Raji (cell line): ENCODE data around the gene S1PR3.

Experiments
- POLR2A ChIP-seq: IDR thresholded peaks from 2 replicates; pipeline ENCODE4 v1.6.1; 2011; ENCODE audit warnings: low read depth, low read length, control low read depth; ENCODE audit not compliant: insufficient read depth

The S1PR3 gene

DNA sequence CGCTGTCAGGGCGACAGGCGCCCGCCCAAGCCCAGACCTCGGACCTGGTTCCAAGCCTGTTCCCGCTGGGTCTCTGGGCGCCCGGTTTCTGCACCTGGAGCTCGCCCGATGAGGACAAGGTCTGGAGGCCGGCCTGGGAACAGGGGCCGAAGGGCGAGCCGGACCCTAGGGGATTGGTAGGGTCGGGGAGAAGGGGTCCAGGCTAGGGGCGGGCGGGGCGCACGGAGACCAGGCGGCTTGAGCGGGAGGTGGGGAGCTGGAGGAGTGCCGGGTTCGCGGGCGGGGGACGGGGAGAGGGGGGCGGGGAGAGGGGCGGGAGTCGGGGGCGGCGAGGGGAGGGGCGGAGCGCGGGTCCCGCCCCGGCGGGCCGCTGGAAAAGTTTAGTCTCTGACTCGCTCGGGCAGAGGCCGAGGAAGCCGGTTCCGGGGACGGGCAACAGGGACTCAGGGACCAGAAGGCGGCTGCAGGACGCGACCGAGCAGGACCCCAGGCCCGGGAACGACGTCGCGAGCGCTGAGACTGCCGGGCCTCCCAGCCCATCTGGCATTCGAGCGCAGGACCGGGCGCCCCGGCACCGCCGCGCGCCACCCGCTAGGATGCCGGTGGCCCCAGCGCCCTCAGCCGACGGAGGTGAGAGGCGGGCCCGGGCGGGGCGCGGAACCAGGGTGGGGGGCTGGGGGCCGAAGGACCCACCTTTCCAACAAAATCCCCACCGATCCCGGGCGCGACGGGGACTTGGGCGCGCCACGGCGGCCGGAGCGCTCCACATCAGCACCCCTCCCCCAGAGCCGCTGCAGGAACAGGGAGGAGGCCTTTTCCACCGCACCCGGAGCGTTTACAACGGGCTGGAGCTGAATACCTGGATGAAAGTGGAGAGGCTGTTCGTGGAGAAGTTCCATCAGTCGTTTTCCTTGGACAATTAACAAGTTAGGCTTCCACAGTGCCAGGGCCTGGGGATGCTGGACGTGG, at the start of gene S1PR3:
TSS of gene S1PR3 (plus strand) at position 403 of the 969 bp plus-strand sequence. CDS start 9,733 bp downstream, outside the sequence.
- no peak for TF ChIP-seq POLR2A

GRCh38 chr9:88942411-88942810, 48.9 kb upstream of the S1PR3 start:
- TF ChIP-seq POLR2A, result no peak

DNA sequence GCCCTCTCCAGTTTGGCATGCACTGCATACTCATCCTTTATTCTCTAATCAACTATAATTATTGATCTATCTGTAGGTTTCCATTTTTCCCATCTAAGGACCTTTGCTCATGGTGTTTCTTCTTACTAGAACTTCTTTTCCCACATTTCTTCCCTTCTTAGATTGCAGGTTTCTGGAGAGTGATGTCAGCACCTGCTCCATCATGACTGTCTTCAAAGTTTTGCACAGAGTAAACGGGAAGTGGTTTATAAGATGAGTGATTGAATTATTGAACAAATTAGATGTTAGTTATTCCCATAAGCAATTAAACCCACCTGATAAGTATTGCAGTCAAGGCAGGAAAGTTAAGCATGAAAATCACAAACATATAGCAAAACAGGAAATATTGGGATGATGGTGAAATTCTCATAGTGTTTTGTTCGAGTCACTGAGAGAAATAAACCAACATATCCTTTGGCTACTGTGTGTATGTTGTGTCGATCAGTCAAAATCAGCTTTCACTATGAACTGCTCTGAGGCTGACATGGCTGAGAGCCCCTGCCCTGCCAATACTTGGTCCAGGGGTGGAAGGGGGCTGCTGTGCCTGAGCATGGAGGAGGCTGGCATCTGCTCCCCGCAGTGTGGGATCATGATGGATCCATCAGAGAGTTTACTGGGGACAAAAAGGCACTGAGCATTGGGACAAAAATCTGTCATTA, 45.5 kb upstream of the S1PR3 start:
- TF ChIP-seq POLR2A, result no peak

- no peak for TF ChIP-seq POLR2A
Observed at GRCh38 chr9:88947581-88948573, 43.4 kb upstream of the S1PR3 start.

GRCh38 chr9:88949425-88949824, 41.8 kb upstream of the S1PR3 start:
- no peak for TF ChIP-seq POLR2A

- no peak for TF ChIP-seq POLR2A
Observed at GRCh38 chr9:88949961-88950340, 41.3 kb upstream of the S1PR3 start.

GRCh38 chr9:88950341-88951154, 40.7 kb upstream of the S1PR3 start:
- no peak for TF ChIP-seq POLR2A

DNA sequence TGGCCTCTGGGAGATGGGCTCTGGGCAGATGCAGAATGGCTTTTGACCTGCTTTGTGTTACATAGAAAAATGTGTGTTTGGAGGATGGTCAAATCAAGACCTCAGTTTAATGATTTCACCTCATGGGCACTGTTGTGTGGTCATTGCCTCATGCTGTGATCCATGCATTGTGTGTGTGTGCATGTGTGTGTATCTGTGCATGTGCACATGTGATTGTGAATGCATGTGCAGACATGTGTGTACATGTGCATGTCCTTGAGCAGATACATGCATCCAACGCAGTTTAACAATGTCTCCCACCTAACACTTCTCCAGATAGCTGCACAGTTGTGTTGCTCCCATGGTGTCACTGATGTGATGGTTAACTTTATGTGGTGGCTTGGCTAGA, 40.1 kb upstream of the S1PR3 start:
- TF ChIP-seq POLR2A, result no peak

- no peak for TF ChIP-seq POLR2A
Observed at GRCh38 chr9:88952086-88952615, 39.1 kb upstream of the S1PR3 start.

DNA sequence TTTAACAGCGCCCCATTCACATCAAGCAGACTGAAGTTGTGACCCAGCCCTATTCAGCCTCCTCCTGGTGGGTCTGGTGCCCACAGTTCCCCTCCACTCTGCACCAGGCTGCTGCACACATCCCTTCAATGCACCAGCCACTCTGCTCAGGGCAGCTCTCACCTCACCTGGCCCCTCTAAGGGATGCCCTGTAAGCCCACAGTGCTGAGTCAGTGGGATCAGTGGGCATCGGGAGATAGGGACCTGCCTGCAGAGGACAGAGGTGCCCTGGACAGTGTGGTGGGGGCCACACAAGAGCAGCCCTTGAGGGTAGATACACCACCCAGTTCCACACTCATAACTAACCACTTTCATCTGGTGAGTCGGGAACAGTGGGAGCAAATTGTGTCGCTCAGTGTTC, 38.3 kb upstream of the S1PR3 start:
- TF ChIP-seq POLR2A, result no peak

GRCh38 chr9:88953381-88954029, 37.8 kb upstream of the S1PR3 start:
- TF ChIP-seq POLR2A, result no peak

DNA sequence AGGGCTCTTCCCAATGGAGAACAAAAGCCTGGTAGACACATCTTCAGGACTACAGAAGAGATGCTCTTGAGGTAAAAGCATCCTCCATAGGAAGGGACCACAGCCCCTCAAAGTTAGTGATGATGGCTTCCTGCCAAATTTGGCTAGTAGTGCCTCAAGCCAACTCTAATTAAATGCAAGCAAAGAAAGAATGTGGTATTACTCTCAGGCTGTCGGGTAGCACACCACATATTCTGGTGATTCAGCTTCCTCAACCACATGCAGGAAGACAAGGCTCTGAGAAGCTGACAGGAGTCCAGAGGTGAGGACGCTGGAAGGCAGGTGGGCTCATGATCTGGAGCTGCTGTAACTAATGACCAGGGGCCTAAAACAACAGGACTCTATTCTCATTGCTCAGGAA, 37.2 kb upstream of the S1PR3 start:
- TF ChIP-seq POLR2A, result no peak

DNA sequence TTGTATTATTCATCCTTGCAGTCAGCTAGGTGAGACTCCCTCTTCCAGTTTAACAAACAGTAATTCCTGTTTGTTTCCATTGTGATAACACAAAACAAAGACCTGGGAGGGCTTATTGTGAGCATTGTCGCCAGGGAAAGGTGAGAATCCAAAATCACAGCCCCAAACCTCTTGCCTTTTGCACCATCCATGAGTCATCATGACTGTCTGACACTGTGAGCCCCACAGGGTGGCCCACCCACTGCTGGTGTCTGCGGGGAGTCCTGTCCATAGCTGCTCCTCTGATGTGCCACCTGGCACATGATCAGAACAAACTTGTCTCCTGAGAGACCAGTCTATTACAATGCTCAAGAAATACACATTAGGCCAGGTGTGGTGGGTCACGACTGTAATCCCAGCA, 33.7 kb upstream of the S1PR3 start:
- TF ChIP-seq POLR2A, result no peak
